Measurements from ENCODE around the gene PTPRN2. TPM values are rescaled to one million over a fixed set of nuclear protein-coding genes. Genes with fewer than 3 reads are reported as not detected.

The PTPRN2 gene
- total and polyA plus RNA-seq, 2 donors from 2014 or later, result 4.8 to 6.2 TPM

GRCh38 chr7:157923903-157924630, 663.6 kb downstream of the PTPRN2 start:
- Histone ChIP-seq H3K4me3 (ENCODE audit: low read length in 3 of 3) (no peak overlapping the region), H3K27ac (ENCODE audit: low read depth in 2 of 2, low read length in 2 of 2) (no peak overlapping the region), H3K36me3 (ENCODE audit: control insufficient read depth in 2 of 3, insufficient read depth in 3 of 3, low read length in 3 of 3) (no peaks in the 10 kb centered on the region), H3K27me3 (ENCODE audit: control insufficient read depth, insufficient read depth, low read length) (no peaks in the 10 kb centered on the region), H3K4me1 (ENCODE audit: control insufficient read depth in 2 of 3, insufficient read depth in 2 of 3, low read depth in 1 of 3, low read length in 3 of 3) (no peaks in the 10 kb centered on the region), H3K9me3 (ENCODE audit: control insufficient read depth in 2 of 3, insufficient read depth in 1 of 3, low read length in 3 of 3) (no peaks in the 10 kb centered on the region), H3K9ac (ENCODE audit: low read length in 3 of 3) (no peak overlapping the region)
- TF ChIP-seq CTCF (IDR thresholded peaks at IDR 0.05; ENCODE audit: borderline replicate concordance, extremely low read depth, insufficient read depth), result no peak
- peak in 1 of 5 donors; percentile 45 for DNase-seq
- intact Hi-C loops (cut with DNase I), result no loop called here
- no peak for FAIRE-seq

GRCh38 chr7:157922576-157922975, 665.0 kb downstream of the PTPRN2 start:
- TF ChIP-seq CTCF (IDR thresholded peaks at IDR 0.05; ENCODE audit: borderline replicate concordance, extremely low read depth, insufficient read depth), result no peak
- FAIRE-seq, result no peak
- H3K9ac ChIP-seq (ENCODE audit: low read length in 3 of 3), result no peak overlapping the region
- no peak overlapping the region for H3K27ac ChIP-seq (ENCODE audit: low read depth in 2 of 2, low read length in 2 of 2)
- no peaks in the 10 kb centered on the region for H3K36me3 ChIP-seq (ENCODE audit: control insufficient read depth in 2 of 3, insufficient read depth in 3 of 3, low read length in 3 of 3)
- H3K4me3 ChIP-seq (ENCODE audit: low read length in 3 of 3), result no peak overlapping the region
- DNase-seq, result no peak
- no peaks in the 10 kb centered on the region for H3K27me3 ChIP-seq (ENCODE audit: control insufficient read depth, insufficient read depth, low read length)
- intact Hi-C loops (cut with DNase I), result no loop called here
- H3K9me3 ChIP-seq (ENCODE audit: control insufficient read depth in 2 of 3, insufficient read depth in 1 of 3, low read length in 3 of 3), result no peaks in the 10 kb centered on the region
- no peaks in the 10 kb centered on the region for H3K4me1 ChIP-seq (ENCODE audit: control insufficient read depth in 2 of 3, insufficient read depth in 2 of 3, low read depth in 1 of 3, low read length in 3 of 3)

GRCh38 chr7:157918326-157919080, 669.1 kb downstream of the PTPRN2 start:
- TF ChIP-seq CTCF (IDR thresholded peaks at IDR 0.05; ENCODE audit: borderline replicate concordance, extremely low read depth, insufficient read depth), result no peak
- intact Hi-C loops (cut with DNase I), result no loop called here
- Histone ChIP-seq H3K36me3 (ENCODE audit: control insufficient read depth in 2 of 3, insufficient read depth in 3 of 3, low read length in 3 of 3) (no peaks in the 10 kb centered on the region), H3K4me1 (ENCODE audit: control insufficient read depth in 2 of 3, insufficient read depth in 2 of 3, low read depth in 1 of 3, low read length in 3 of 3) (no peaks in the 10 kb centered on the region), H3K9ac (ENCODE audit: low read length in 3 of 3) (no peak overlapping the region), H3K4me3 (ENCODE audit: low read length in 3 of 3) (no peak overlapping the region), H3K27me3 (ENCODE audit: control insufficient read depth, insufficient read depth, low read length) (no peaks in the 10 kb centered on the region), H3K9me3 (ENCODE audit: control insufficient read depth in 2 of 3, insufficient read depth in 1 of 3, low read length in 3 of 3) (peaks cover 0 to 3% (median 0%) of the 10 kb centered on the region in 3 donors), H3K27ac (ENCODE audit: low read depth in 2 of 2, low read length in 2 of 2) (no peak overlapping the region)
- DNase-seq (peak in 1 of 5 donors; percentile 48), FAIRE-seq (no peak)

Measured in kidney (tissue), 14 donors.